IMR-90 (cell line): Measurements from ENCODE around the gene JMJD8. TPM values are rescaled to one million over a fixed set of nuclear protein-coding genes. Genes with fewer than 3 reads are reported as not detected.
A peak's percentile ranks its signal among the peaks of the same experiment; 100 is the strongest.

Experiments used
- ATAC-seq: fragments of 200-7000 bp; cut with Tn5 transposase; 2 replicates; pipeline ENCODE4 v1.9.1; 2020; ENCODE audit warnings: low read depth, mild to moderate bottlenecking, moderate library complexity
- BruUV-seq: library from RNA; stranded (reverse); fragments of 400-500 nt; replicated peaks from 2 replicates; lab custom pipeline; 2021; lab: Mats Ljungman, UMichigan
- CTCF ChIA-PET: fragments of 300-600 bp; formaldehyde crosslinking; extraction: SDS; loops from one replicate; lab custom pipeline; 2021; ENCODE audit warnings: antibody characterized with exemption; lab: Yijun Ruan, JAX
- POLR2A ChIA-PET: fragments of 300-600 bp; sonication (Branson Sonifier 250); formaldehyde crosslinking; loops from one replicate; lab custom pipeline; 2022; ENCODE audit warnings: antibody characterized with exemption; ENCODE audit not compliant: unreplicated experiment; lab: Charles Lee
- DNase-seq: peaks from one replicate; pipeline ENCODE4 v3.0.0; 2013
- H2AFZ ChIP-seq: replicated peaks from 2 replicates; pipeline ENCODE3; 2013; ENCODE audit warnings: low read length, mild to moderate bottlenecking; ENCODE audit not compliant: poor library complexity
- H2AK5ac ChIP-seq: 2 replicates; pipeline ENCODE4 v1.6.1; 2013; ENCODE audit warnings: low read depth, low read length, inconsistent platforms
- H2AK9ac ChIP-seq: replicated peaks from 2 replicates; pipeline ENCODE3; 2013; ENCODE audit warnings: mild to moderate bottlenecking, low read depth, low read length, moderate library complexity; ENCODE audit not compliant: poor library complexity
- H2BK120ac ChIP-seq: 2 replicates; pipeline ENCODE4 v1.6.1; 2013; ENCODE audit warnings: low read depth, low read length, inconsistent platforms
- H2BK15ac ChIP-seq: 3 replicates; pipeline ENCODE4 v1.6.1; 2013; ENCODE audit warnings: low read depth, low read length, inconsistent platforms
- H2BK20ac ChIP-seq: 2 replicates; pipeline ENCODE4 v1.6.1; 2013; ENCODE audit warnings: low read depth, mild to moderate bottlenecking, inconsistent platforms, low read length, moderate library complexity
- H2BK5ac ChIP-seq: 2 replicates; pipeline ENCODE4 v1.6.1; 2013; ENCODE audit warnings: mild to moderate bottlenecking, low read depth, low read length, inconsistent platforms; ENCODE audit not compliant: poor library complexity, severe bottlenecking
- H3K14ac ChIP-seq: replicated peaks from 2 replicates; pipeline ENCODE4 v1.6.1; 2013; ENCODE audit warnings: low read depth, low read length, inconsistent platforms
- H3K18ac ChIP-seq: 2 replicates; pipeline ENCODE4 v1.6.1; 2013; ENCODE audit warnings: low read depth, low read length, control low read depth
- H3K23ac ChIP-seq: 2 replicates; pipeline ENCODE4 v1.6.1; 2013; ENCODE audit warnings: low read depth, low read length, inconsistent platforms
- H3K27ac ChIP-seq: 2 replicates; pipeline ENCODE4 v1.5.1; 2013; ENCODE audit warnings: mild to moderate bottlenecking, control low read depth, low read length; ENCODE audit not compliant: insufficient read depth
- H3K27me3 ChIP-seq: 2 replicates; pipeline ENCODE4 v1.6.1; 2013; ENCODE audit warnings: low read length; ENCODE audit not compliant: control insufficient read depth, insufficient read depth
- H3K36me3 ChIP-seq: 2 replicates; pipeline ENCODE4 v1.6.1; 2013; ENCODE audit warnings: low read length, mixed read lengths; ENCODE audit not compliant: control insufficient read depth, insufficient read depth
- H3K4ac ChIP-seq: 2 replicates; pipeline ENCODE4 v1.6.1; 2013; ENCODE audit warnings: low read depth, low read length, inconsistent platforms
- H3K4me1 ChIP-seq: 2 replicates; pipeline ENCODE4 v1.6.1; 2013; ENCODE audit warnings: low read length, mixed read lengths; ENCODE audit not compliant: control insufficient read depth, insufficient read depth
- H3K4me2 ChIP-seq: 2 replicates; pipeline ENCODE4 v1.6.1; 2013; ENCODE audit warnings: low read depth, mild to moderate bottlenecking, control low read depth, low read length, moderate library complexity
- H3K4me3 ChIP-seq: 2 replicates; pipeline ENCODE4 v1.5.1; 2013; ENCODE audit warnings: low read depth, mild to moderate bottlenecking, control low read depth, low read length, moderate library complexity; ENCODE audit not compliant: insufficient read depth
- H3K56ac ChIP-seq: 2 replicates; pipeline ENCODE4 v1.6.1; 2013; ENCODE audit warnings: low read length, inconsistent platforms; ENCODE audit not compliant: insufficient read depth; ENCODE audit errors: extremely low read depth
- H3K79me1 ChIP-seq, 2 experiments: 2 replicates each; pipeline ENCODE4 v1.6.1; 2013; ENCODE audit warnings: low read length in 2 of 2, inconsistent platforms in 1 of 2, low read depth in 1 of 2
- H3K9ac ChIP-seq: 2 replicates; pipeline ENCODE4 v1.6.1; 2013; ENCODE audit warnings: low read depth, low read length, control low read depth
- H3K9me1 ChIP-seq: 2 replicates; pipeline ENCODE4 v1.6.1; 2013; ENCODE audit warnings: low read length, inconsistent platforms; ENCODE audit not compliant: insufficient read depth
- H3K9me3 ChIP-seq: 2 replicates; pipeline ENCODE4 v1.6.1; 2013; ENCODE audit warnings: low read length; ENCODE audit not compliant: control insufficient read depth, insufficient read depth
- H4K20me1 ChIP-seq: 2 replicates; pipeline ENCODE4 v1.6.1; 2013; ENCODE audit warnings: low read length, inconsistent platforms; ENCODE audit not compliant: insufficient read depth
- H4K5ac ChIP-seq: 2 replicates; pipeline ENCODE4 v1.6.1; 2013; ENCODE audit warnings: mild to moderate bottlenecking, low read depth, low read length, control low read depth
- H4K8ac ChIP-seq, 2 experiments: 2 replicates each; pipeline ENCODE4 v1.6.1; 2013; ENCODE audit warnings: low read depth in 2 of 2, low read length in 2 of 2, control low read depth in 1 of 2, inconsistent platforms in 1 of 2
- H4K91ac ChIP-seq: 2 replicates; pipeline ENCODE4 v1.6.1; 2013; ENCODE audit warnings: low read depth, low read length, inconsistent platforms; ENCODE audit not compliant: insufficient read depth
- CHD1 ChIP-seq: IDR thresholded peaks from 2 replicates; pipeline ENCODE4 v1.6.1; 2012; ENCODE audit warnings: low read depth, low read length, improper control_type of control experiment
- FOS ChIP-seq: fragments of 150-350 bp; IDR thresholded peaks from 2 replicates; pipeline ENCODE4 v1.6.1; 2016; ENCODE audit warnings: low read depth, low read length
- NFE2L2 ChIP-seq: fragments of 150-350 bp; IDR thresholded peaks from 2 replicates; pipeline ENCODE4 v1.6.1; 2016; ENCODE audit warnings: low read depth, mild to moderate bottlenecking, low read length
- POLR2A ChIP-seq: IDR thresholded peaks from 2 replicates; pipeline ENCODE4 v1.6.1; 2012; ENCODE audit warnings: mild to moderate bottlenecking, low read depth, low read length
- RAD21 ChIP-seq: IDR thresholded peaks from 2 replicates; pipeline ENCODE4 v1.6.1; 2012; ENCODE audit warnings: low read length, improper control_type of control experiment
- RCOR1 ChIP-seq: IDR thresholded peaks from 2 replicates; pipeline ENCODE4 v1.6.1; 2012; ENCODE audit warnings: mild to moderate bottlenecking, low read length, improper control_type of control experiment; ENCODE audit not compliant: insufficient replicate concordance
- SMC3 ChIP-seq: fragments of 150-350 bp; IDR thresholded peaks from 2 replicates; pipeline ENCODE4 v1.6.1; 2016; ENCODE audit warnings: low read depth, mild to moderate bottlenecking, antibody characterized with exemption, low read length, moderate library complexity
- WGBS, 2 experiments: methylation state at CpG; one replicate each; pipeline versions ENCODE4 v1.1.5 to v1.1.7; 2013; ENCODE audit warnings: missing lambda C conversion rate in 2 of 2; ENCODE audit not compliant: insufficient read length in 1 of 2; ENCODE audit errors: extremely low coverage in 2 of 2; 5-methylcytosine and 5-hydroxymethylcytosine counted together
- dilution Hi-C: fragments of 300-500 bp; cut with HindIII; formaldehyde crosslinking; loops from one replicate; pipeline ENCODE4 v1.14.3; 2018; ENCODE audit warnings: low sequenced_read_pairs; ENCODE audit not compliant: unreplicated experiment
- in situ Hi-C: fragments of 300-500 bp; cut with MboI; formaldehyde crosslinking; loops from 3 replicates; pipeline ENCODE4 v1.14.3; 2019; ENCODE audit warnings: low sequenced_read_pairs, inconsistent platforms, mixed read lengths
- intact Hi-C: fragments of 100-400 bp; cut with micrococcal nuclease; formaldehyde crosslinking; loops from 2 replicates; pipeline ENCODE4 v1.10.0; 2022
- polyA plus RNA-seq, 3 experiments: library from polyadenylated mRNA; depleted of rRNA; stranded (reverse); fragments of >200 nt; gene quantifications; 2 replicates each; pipeline ENCODE4 v1.2.3, GENCODE V29; 2012; ENCODE audit warnings: low replicate concordance in 1 of 3
- total RNA-seq: library from RNA; depleted of rRNA; stranded (reverse); fragments of >200 nt; gene quantifications from 2 replicates; pipeline ENCODE4 v1.2.3, GENCODE V29; 2012
- TF ChIP-seq, protein P1 (sequence below): fragments of 150-350 bp; IDR thresholded peaks from 2 replicates; pipeline ENCODE4 v1.6.1; 2017; ENCODE audit warnings: mild to moderate bottlenecking, antibody characterized with exemption, low read length, low read depth
- TF ChIP-seq, protein P2 (sequence below): fragments of 150-350 bp; IDR thresholded peaks from 2 replicates; pipeline ENCODE4 v1.6.1; 2016; ENCODE audit warnings: low read depth, mild to moderate bottlenecking, low read length, moderate library complexity, borderline replicate concordance

The JMJD8 gene
- total and polyA plus RNA-seq, 2 of the 4 experiments (the other 2 are of a cell fraction), result 17.7 to 62.5 TPM

DNA sequence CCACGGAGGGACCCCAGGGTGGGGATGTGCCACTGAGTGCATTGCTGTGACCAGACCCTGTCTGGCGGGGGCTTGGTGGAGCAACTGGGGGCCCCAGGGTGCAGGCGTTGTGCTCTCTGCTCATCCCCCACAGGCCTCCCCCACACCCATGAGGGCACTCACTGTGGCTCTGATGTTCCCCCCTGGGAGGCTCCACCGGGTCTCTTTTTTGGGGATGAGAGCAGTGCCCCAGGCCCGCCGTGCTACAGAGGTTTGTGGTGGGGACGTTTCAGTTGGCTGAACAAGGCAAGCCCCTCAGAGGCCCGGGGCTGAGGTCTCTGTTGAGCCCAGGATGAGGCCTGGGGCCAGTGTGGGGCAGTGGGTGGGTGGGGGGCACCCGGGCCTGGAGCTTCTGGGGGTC, 39.6 kb upstream of the JMJD8 start:
- in situ Hi-C loops, result loop anchor here (25.0 kb wide), 1 partner anchor 339 kb away; the partner anchor contains the start of gene SSTR5
- Histone ChIP-seq H2BK5ac (no peak overlapping the region), H3K18ac (no peak overlapping the region), H3K23ac (no peak overlapping the region), H2BK20ac (no peak overlapping the region), H2AFZ (peak overlapping the region; percentile 5), H3K9me3 (no peaks in the 10 kb centered on the region), H4K20me1 (peaks cover 4% of the 10 kb centered on the region; the same call in 1 of the 2 replicates), H2AK9ac (no peak overlapping the region), H3K27ac (no peak overlapping the region), H3K36me3 (peaks cover 1% of the 10 kb centered on the region; the same call in 1 of the 2 replicates), H4K5ac (no peak overlapping the region), H3K4me2 (no peak overlapping the region), H3K56ac (no peak overlapping the region), H2BK120ac (no peak overlapping the region), H2BK15ac (no peak overlapping the region), H4K8ac (no peak overlapping the region), H3K9ac (no peak overlapping the region), H3K14ac (no peak overlapping the region), H3K4me1 (peaks cover 17% of the 10 kb centered on the region), H4K91ac (no peak overlapping the region), H3K27me3 (no peaks in the 10 kb centered on the region), H2AK5ac (no peak overlapping the region), H3K4ac (no peak overlapping the region), H3K9me1 (peaks cover 2% of the 10 kb centered on the region; the same call in 1 of the 2 replicates), H3K4me3 (no peak overlapping the region), H3K79me1 (peaks cover 10 to 15% of the 10 kb centered on the region in 2 experiments)
- POLR2A ChIA-PET, result no interaction called here
- no TSS peak for BruUV-seq
- dilution Hi-C loops, result no loop called here
- no peak for TF ChIP-seq POLR2A
- TF ChIP-seq, protein P1, sequence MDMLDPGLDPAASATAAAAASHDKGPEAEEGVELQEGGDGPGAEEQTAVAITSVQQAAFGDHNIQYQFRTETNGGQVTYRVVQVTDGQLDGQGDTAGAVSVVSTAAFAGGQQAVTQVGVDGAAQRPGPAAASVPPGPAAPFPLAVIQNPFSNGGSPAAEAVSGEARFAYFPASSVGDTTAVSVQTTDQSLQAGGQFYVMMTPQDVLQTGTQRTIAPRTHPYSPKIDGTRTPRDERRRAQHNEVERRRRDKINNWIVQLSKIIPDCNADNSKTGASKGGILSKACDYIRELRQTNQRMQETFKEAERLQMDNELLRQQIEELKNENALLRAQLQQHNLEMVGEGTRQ, result no peak
- no peak for TF ChIP-seq CHD1
- TF ChIP-seq RAD21, result no peak
- no peak for TF ChIP-seq FOS
- TF ChIP-seq SMC3, result no peak
- TF ChIP-seq NFE2L2, result no peak
- no peak for TF ChIP-seq RCOR1
- TF ChIP-seq, protein P2, sequence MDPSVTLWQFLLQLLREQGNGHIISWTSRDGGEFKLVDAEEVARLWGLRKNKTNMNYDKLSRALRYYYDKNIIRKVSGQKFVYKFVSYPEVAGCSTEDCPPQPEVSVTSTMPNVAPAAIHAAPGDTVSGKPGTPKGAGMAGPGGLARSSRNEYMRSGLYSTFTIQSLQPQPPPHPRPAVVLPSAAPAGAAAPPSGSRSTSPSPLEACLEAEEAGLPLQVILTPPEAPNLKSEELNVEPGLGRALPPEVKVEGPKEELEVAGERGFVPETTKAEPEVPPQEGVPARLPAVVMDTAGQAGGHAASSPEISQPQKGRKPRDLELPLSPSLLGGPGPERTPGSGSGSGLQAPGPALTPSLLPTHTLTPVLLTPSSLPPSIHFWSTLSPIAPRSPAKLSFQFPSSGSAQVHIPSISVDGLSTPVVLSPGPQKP, result no peak
- CTCF ChIA-PET, result no interaction called here
- ATAC-seq (no peak), DNase-seq (no peak)
- no CpG with 5 or more reads among the region's 9 CpGs for WGBS, 2 experiments
- intact Hi-C loops, result no loop called here
